ENCODE measurements around the gene GPR107.

DNA sequence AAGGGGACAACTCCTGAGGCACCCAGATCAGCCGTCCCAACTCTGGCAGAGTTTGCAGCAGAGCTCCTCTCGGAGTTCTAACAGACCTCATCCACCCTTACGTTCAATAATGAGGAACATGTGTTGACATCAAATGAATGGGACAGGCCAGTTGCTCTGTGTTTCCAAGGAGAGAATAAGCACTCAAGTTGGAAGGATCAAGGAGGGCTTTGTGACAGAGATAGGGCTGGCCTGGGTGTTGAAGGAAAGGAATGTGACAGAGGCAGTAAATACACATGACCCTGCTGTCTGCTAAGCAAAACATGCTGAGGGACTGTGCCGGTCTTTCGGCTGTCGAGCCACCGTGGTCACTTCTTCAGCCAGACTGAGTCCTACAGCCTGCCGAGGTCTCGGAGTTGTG is 48.2 kb downstream of the GPR107 start:
- TF ChIP-seq EZH2 (IDR thresholded peaks at IDR 0.05) (no peak), POLR2AphosphoS5 (IDR thresholded peaks at IDR 0.05; ENCODE audit: borderline replicate concordance, low read depth, low read length) (no peak)
